ENCODE data around the gene CFAP100. TPM values are rescaled to one million over a fixed set of nuclear protein-coding genes. Genes with fewer than 3 reads are reported as not detected.

The CFAP100 gene
- polyA plus RNA-seq, 3 donors: not detected

DNA sequence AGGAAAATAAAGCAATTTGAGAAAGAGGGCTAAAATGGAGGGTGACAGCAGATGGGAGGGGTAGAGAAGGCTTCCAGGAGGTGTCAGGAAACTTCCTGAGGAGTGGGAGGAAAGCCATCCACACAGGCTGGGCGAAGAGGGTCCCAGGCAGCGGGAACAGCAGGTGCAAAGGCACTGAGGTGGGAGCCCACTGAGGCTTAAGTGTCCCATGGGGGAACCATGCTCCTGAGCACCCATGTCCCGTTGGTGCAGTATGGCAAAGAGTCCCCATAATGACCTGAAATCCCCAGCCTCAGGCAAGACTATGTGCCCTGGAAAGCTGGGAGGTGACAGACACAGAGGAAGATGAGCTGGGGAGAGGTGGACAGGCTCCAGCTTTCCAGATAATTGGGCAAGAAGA is 30.0 kb downstream of the CFAP100 start:
- TF ChIP-seq, protein P1, sequence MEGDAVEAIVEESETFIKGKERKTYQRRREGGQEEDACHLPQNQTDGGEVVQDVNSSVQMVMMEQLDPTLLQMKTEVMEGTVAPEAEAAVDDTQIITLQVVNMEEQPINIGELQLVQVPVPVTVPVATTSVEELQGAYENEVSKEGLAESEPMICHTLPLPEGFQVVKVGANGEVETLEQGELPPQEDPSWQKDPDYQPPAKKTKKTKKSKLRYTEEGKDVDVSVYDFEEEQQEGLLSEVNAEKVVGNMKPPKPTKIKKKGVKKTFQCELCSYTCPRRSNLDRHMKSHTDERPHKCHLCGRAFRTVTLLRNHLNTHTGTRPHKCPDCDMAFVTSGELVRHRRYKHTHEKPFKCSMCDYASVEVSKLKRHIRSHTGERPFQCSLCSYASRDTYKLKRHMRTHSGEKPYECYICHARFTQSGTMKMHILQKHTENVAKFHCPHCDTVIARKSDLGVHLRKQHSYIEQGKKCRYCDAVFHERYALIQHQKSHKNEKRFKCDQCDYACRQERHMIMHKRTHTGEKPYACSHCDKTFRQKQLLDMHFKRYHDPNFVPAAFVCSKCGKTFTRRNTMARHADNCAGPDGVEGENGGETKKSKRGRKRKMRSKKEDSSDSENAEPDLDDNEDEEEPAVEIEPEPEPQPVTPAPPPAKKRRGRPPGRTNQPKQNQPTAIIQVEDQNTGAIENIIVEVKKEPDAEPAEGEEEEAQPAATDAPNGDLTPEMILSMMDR (IDR thresholded peaks at IDR 0.05): no peak
- no peaks in the 10 kb centered on the region for H3K4me1 ChIP-seq (ENCODE audit: control insufficient read depth in 1 of 2, insufficient read depth in 2 of 2, low read length in 2 of 2)
- no peaks in the 10 kb centered on the region for H3K79me2 ChIP-seq (ENCODE audit: insufficient read depth, low read length)
- peaks cover 9 to 19% (median 15%) of the 10 kb centered on the region in 7 donors for H3K9me3 Mint-ChIP-seq
- H3K4me1 Mint-ChIP-seq: no peaks in the 10 kb centered on the region
- H4K20me1 ChIP-seq (ENCODE audit: insufficient read depth, low read length): no peaks in the 10 kb centered on the region
- no peak overlapping the region for H3K4me3 Mint-ChIP-seq
- H3K27ac ChIP-seq (ENCODE audit: low read depth in 1 of 2, low read length in 2 of 2): no peak overlapping the region
- no peak overlapping the region for H3K27ac Mint-ChIP-seq
- no peak overlapping the region for H3K4me2 ChIP-seq (replicated peaks; ENCODE audit: extremely low read depth, low read length, poor library complexity, severe bottlenecking)
- intact Hi-C loops (cut with micrococcal nuclease): no loop called here
- H3K9me3 ChIP-seq (replicated peaks in 1 of 2; ENCODE audit: control insufficient read depth in 1 of 2, insufficient read depth in 1 of 2, low read length in 2 of 2): peaks cover 8 to 15% of the 10 kb centered on the region in 2 donors
- peaks cover 0 to 3% of the 10 kb centered on the region in 2 donors for H3K36me3 Mint-ChIP-seq
- H3K27me3 ChIP-seq (ENCODE audit: control insufficient read depth in 2 of 2, insufficient read depth in 2 of 2, low read length in 2 of 2): no peaks in the 10 kb centered on the region
- H2AFZ ChIP-seq (ENCODE audit: insufficient read depth, low read depth, low read length, poor library complexity, severe bottlenecking): no peak overlapping the region
- no peak overlapping the region for H3K4me3 ChIP-seq (replicated peaks in 1 of 3; ENCODE audit: low read depth in 2 of 3, low read length in 3 of 3)
- WGBS (ENCODE audit: insufficient coverage): 94% methylated on average over 3 of the region's 3 CpGs
- no peak for DNase-seq
- H3K27me3 Mint-ChIP-seq (ENCODE audit: low read depth in 3 of 3): peaks cover 0 to 6% (median 2%) of the 10 kb centered on the region in 3 donors
- no peak overlapping the region for H3K9ac ChIP-seq (ENCODE audit: insufficient read depth, low read length, poor library complexity, severe bottlenecking)
- H3K36me3 ChIP-seq (replicated peaks in 1 of 2; ENCODE audit: control insufficient read depth in 1 of 2, insufficient read depth in 2 of 2, low read length in 2 of 2): no peaks in the 10 kb centered on the region

DNA sequence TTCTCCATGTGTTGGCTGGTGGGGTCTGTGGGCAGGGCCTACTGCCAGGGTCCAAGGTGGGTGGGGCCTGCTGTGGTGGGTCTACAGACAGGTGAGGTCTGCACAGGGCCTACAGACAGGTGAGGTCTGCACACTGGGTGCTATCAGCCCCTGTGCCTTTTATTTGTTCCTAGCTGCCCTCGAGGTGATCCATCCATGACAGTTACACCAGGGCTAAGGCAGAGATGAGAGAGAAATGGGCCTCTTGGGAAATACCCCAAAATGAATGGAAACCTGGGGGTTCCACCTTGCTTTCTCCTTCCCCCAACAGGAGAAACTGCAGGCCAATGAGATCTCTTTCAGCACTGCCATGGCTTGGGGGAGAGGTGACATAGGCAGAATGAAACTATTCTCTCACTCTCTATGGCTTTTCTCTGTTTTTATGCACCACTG is 36.4 kb downstream of the CFAP100 start:
- H3K4me3 Mint-ChIP-seq: no peak overlapping the region
- peaks cover 0 to 2% (median 2%) of the 10 kb centered on the region in 3 donors for H3K27me3 Mint-ChIP-seq (ENCODE audit: low read depth in 3 of 3)
- no peak overlapping the region for H2AFZ ChIP-seq (ENCODE audit: insufficient read depth, low read depth, low read length, poor library complexity, severe bottlenecking)
- H4K20me1 ChIP-seq (ENCODE audit: insufficient read depth, low read length): no peaks in the 10 kb centered on the region
- WGBS (ENCODE audit: insufficient coverage): no CpG with 5 or more reads among the region's 1 CpG
- H3K4me3 ChIP-seq (replicated peaks in 1 of 3; ENCODE audit: low read depth in 2 of 3, low read length in 3 of 3): no peak overlapping the region
- no peaks in the 10 kb centered on the region for H3K79me2 ChIP-seq (ENCODE audit: insufficient read depth, low read length)
- H3K36me3 Mint-ChIP-seq: peaks cover 17 to 36% of the 10 kb centered on the region in 2 donors
- H3K4me1 ChIP-seq (ENCODE audit: control insufficient read depth in 1 of 2, insufficient read depth in 2 of 2, low read length in 2 of 2): no peaks in the 10 kb centered on the region
- H3K9me3 Mint-ChIP-seq: peaks cover 6 to 15% (median 8%) of the 10 kb centered on the region in 7 donors
- H3K27ac ChIP-seq (ENCODE audit: low read depth in 1 of 2, low read length in 2 of 2): no peak overlapping the region
- H3K27me3 ChIP-seq (ENCODE audit: control insufficient read depth in 2 of 2, insufficient read depth in 2 of 2, low read length in 2 of 2): no peaks in the 10 kb centered on the region
- intact Hi-C loops (cut with micrococcal nuclease): no loop called here
- DNase-seq: no peak
- H3K9me3 ChIP-seq (replicated peaks in 1 of 2; ENCODE audit: control insufficient read depth in 1 of 2, insufficient read depth in 1 of 2, low read length in 2 of 2): peaks cover 1 to 12% of the 10 kb centered on the region in 2 donors
- no peaks in the 10 kb centered on the region for H3K4me1 Mint-ChIP-seq
- TF ChIP-seq, protein P1 (IDR thresholded peaks at IDR 0.05): no peak
- H3K27ac Mint-ChIP-seq: no peak overlapping the region
- H3K9ac ChIP-seq (ENCODE audit: insufficient read depth, low read length, poor library complexity, severe bottlenecking): no peak overlapping the region
- peaks cover 4 to 19% of the 10 kb centered on the region in 2 donors for H3K36me3 ChIP-seq (replicated peaks in 1 of 2; ENCODE audit: control insufficient read depth in 1 of 2, insufficient read depth in 2 of 2, low read length in 2 of 2)
- no peak overlapping the region for H3K4me2 ChIP-seq (replicated peaks; ENCODE audit: extremely low read depth, low read length, poor library complexity, severe bottlenecking)

All from CD14-positive monocyte (primary cell).